Spleen (tissue), 7 donors: ENCODE measurements around the gene FAM136A.

Experiments used
- POLR2AphosphoS5 ChIP-seq, 3 donors: sonication (generic); formaldehyde crosslinking; IDR thresholded peaks; one replicate each; pipeline ENCODE4 v1.5.1; 2017; ENCODE audit warnings: antibody characterized with exemption in 3 of 3
- TF ChIP-seq, protein P1 (sequence below), 11 experiments: fragments of 200-600 bp in 7 of 11; fragments of 450-650 bp in 4 of 11; sonication (generic) in 4 of 11; IDR thresholded peaks in 8 of 11; conservative IDR thresholded peaks in 3 of 11; 1 replicate in 7 of 11; 2 replicates in 4 of 11; pipeline versions ENCODE4 v1.4.0 to v1.8.0; 2016 to 2021; ENCODE audit warnings: antibody characterized with exemption in 11 of 11, inconsistent platforms in 4 of 11, mild to moderate bottlenecking in 1 of 11
- donor health status: DM: no; HTN: no; CAD: no; lungs with moderate emphysema.
- donor health status: DM: no; HTN: no; CAD: no.
- donor health status: DM: no; HTN: no; CAD: no.

GRCh38 chr2:70247364-70248180 lies 54.3 kb downstream of the FAM136A start:
- TF ChIP-seq, protein P1, sequence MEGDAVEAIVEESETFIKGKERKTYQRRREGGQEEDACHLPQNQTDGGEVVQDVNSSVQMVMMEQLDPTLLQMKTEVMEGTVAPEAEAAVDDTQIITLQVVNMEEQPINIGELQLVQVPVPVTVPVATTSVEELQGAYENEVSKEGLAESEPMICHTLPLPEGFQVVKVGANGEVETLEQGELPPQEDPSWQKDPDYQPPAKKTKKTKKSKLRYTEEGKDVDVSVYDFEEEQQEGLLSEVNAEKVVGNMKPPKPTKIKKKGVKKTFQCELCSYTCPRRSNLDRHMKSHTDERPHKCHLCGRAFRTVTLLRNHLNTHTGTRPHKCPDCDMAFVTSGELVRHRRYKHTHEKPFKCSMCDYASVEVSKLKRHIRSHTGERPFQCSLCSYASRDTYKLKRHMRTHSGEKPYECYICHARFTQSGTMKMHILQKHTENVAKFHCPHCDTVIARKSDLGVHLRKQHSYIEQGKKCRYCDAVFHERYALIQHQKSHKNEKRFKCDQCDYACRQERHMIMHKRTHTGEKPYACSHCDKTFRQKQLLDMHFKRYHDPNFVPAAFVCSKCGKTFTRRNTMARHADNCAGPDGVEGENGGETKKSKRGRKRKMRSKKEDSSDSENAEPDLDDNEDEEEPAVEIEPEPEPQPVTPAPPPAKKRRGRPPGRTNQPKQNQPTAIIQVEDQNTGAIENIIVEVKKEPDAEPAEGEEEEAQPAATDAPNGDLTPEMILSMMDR (IDR thresholded peaks at IDR 0.05 in 8 of 11, conservative IDR thresholded peaks at IDR 0.05 in 3 of 11): no peak
- no peak for TF ChIP-seq POLR2AphosphoS5 (IDR thresholded peaks at IDR 0.05)
